GM12892 (cell line): ENCODE results near the gene RIMS4.

Source experiments
- POLR2A ChIP-seq: IDR thresholded peaks from 2 replicates; pipeline ENCODE4 v1.6.1; 2011; ENCODE audit warnings: low read depth, low read length, control low read depth
- TAF1 ChIP-seq: IDR thresholded peaks from 2 replicates; pipeline ENCODE4 v1.6.1; 2011; ENCODE audit warnings: low read depth, mild to moderate bottlenecking, control low read depth, low read length, borderline replicate concordance

GRCh38 chr20:44849703-44850102, 39.4 kb upstream of the RIMS4 start:
- no peak for TF ChIP-seq TAF1
- no peak for TF ChIP-seq POLR2A
